ENCODE data around the gene CSPG5.

GRCh38 chr3:47541583-47542108 is 37.0 kb downstream of the CSPG5 start:
- TF ChIP-seq CTCF (IDR thresholded peaks at IDR 0.05) (no peak), EZH2phosphoT487 (IDR thresholded peaks at IDR 0.05) (no peak)
